Measurements from ENCODE around the gene SGCA.
A peak's percentile ranks its signal among the peaks of the same experiment; 100 is the strongest.

The SGCA gene

GRCh38 chr17:50208611-50209061 lies 42.8 kb downstream of the SGCA start:
- DNase-seq, result peak; percentile 11

DNA sequence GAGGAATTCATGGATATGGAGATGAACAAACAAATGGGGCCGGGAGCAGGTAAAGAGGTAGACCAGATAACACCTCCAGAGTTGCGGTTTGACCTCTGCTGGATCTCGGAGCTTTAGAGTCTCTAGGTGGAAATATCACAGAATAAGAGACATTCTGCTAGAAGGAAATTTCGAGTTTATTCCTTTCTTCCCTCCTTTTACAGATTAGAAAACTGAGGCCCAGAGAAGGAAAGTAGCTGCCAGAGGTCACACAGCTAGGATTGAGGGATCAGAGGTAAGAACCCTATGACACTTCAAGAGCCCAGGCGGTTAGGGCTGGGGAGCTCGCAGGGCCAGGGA lies 43.3 kb downstream of the SGCA start:
- DNase-seq, result no peak

DNA sequence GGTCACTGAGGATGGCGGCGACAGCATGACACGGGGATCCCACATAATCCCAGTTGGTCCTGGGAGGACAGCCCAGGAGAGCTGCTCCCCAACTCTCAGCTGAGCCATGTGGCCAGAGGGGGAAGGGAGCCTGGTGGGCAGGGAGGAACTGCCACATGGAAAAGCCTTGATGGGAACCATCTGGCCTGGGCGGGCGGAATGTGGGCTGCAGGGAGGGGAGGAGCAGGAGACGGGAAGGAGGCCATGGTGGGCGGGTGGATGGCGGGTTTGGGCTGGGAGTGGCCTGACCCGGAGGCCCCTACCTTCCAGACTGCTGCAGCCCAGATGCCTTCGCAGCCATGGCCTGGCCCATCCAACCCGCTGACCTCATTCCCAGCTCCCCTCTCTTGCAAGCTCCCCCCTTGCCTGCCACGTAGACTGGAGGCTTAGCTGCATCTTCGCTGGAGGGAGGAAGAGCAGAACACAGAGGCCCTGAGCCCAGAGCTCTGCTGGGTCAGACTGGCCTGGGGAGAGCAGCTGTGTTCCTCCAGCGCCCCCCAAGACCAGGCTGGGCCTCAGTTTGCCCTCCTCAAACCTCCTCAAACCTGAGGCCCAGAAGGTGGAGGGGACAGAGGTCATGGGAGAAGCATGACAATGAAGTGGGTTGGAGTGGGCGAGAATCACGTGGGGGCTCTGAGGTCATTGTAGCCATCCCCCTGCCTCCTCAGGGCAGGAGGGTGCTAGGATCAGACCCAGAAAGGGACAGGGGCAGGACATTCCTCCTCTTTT lies 43.9 kb downstream of the SGCA start:
- DNase-seq, result peak; percentile 76

DNA sequence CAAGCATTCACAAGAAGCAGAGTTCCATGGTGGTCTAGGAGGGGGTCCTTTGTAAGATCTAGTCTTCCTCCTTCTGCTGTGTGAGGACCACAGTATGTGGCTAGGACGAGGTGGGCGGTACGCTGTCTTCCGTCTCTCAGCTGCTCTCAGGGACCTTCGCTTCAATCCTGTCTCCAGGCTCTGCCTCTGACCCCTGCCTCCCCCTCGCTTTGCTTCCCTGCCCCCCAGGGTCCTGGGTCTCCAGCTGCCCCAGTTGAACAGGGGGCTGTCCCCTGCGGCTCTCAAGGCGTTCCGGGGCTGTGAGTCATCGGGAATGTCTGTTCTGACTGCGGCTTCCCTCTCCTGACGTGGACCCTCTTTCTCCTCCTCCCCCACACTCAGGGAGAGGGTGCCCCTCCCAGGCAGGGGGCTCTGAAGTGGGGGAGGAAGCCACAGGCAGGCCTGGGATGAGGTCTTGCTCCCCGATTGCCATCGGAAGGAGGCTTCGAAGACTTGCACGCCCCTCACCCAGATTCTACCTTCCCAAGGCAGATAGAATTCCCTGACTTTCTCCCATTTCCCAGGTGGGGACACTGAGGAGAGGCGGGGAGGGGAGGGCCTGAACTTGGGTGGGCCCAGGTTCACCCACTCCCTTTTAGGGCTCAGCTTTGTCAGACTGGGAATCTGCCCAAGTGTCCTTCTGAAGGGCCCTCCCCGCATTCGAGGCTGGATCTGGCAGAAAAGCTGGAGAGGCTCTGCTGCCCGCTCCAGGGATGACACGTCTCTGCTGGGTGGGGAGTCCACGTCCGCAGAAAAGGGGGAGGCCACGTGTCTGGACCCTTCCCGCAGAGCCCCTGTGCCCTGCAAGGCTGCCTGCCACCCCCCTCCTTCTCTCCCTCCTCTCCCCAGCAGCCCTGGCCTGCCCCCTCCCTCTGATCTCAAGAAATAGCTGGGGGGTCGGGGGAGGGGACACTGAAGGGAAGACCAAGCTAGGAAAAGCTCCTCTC lies 44.7 kb downstream of the SGCA start:
- peak; percentile 61 for DNase-seq

- DNase-seq, result peak; percentile 16
Observed at GRCh38 chr17:50211249-50212120, 45.7 kb downstream of the SGCA start.

- peak; percentile 28 for DNase-seq
Observed at GRCh38 chr17:50212121-50212843, 46.5 kb downstream of the SGCA start.

DNA sequence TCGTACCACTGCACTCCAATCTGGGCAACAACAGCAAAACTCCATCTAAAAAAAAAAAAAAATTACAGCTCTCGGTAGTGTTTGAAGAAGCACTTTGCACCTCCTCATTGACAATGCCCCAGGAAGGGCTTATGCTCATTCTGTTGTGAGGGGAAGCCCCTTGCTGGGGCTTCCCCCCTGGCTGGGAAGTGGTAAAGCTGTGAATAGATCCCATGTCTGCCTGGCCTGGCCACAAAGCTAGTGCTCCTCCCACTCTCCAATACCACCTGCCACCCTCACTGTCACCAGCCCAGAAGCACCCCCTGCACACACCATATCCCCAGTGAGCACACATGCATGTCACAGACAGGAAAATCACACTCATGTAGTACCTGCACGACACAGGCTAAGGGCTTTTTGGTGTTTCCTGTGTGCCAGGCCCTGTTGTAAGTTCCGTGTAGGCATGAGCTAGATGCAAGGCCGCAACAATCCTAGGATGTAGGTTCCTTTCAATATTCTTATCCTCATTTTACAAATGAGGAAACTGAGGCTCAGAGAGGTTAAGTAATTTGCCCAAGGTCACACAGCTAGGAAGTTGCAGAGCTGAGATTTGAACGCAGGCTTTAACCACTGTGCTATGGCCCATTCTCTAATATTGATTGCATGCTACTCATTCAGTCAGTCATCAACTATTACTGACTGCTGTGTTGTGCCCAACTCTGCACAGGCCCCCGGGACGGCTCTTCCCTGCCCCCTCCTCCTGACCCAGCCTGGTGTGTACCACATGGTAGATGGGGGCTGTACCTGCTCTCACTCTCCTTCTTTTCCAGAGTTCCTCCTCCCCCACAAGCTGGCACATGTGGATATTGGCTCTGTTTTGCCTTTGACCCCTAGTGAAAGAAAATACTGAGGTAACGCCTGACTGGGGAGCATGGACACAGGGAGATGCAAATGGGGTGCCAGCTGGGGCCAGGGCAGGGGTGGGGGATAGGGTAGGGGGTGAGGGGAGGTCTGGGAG lies 47.5 kb downstream of the SGCA start:
- peak; percentile 16 for DNase-seq

DNA sequence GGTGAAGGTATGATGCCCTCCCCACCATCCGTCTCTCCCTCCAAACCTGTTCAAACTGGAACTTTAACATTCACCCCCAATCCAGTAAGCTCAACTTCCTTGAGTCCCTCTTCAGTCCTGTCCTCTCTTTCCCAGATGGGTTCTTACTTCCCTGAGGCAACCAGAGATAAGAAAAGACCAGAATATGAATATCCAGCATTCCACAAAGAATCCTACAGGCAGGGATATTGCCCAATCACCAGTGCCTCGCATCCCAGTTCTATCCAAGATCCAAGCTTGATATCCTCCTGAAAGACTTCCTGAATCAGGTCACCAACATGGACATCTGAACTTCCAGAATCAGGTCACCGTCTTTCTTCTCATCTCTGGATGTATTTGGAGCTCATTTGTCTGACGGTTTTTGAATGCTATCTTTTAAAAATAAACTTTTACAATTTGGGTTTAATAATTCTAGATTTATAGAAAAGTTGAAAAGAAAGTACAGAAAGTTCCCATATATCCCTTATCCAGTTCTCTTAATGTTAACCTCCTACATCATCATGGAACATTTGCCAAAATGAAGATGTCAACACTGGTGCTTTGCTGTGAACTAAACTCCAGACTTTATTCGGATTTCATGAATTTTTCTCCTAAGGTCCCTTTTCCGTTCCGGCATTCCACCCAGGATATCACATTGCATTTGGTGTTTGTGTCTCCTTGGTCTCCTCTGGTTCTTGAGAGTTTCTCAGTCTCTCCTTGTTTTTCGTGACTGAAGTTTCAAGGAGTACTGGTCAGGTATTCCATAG lies 49.4 kb downstream of the SGCA start:
- DNase-seq, result peak; percentile 4

DNA sequence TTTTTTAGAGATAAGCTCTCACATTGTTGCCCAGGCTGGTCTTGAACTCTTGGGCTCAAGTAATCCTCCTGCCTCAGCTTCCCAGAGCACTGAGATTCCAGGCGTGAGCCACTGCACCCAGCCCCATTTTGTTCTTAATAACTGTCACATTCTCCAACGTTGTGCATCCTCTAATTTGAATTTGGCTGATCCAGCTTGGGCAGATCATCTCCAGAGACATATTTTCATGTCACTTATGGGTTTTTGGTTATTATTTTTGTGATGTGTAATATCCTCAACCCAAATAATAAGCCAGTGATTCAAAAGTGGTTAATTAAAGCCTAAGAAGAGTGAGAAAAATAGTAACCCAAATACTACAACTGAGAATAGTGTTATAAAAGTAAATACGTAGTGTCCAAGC lies 51.8 kb downstream of the SGCA start:
- DNase-seq, result no peak

GRCh38 chr17:50218071-50218759 lies 52.4 kb downstream of the SGCA start:
- DNase-seq, result peak; percentile 12

GRCh38 chr17:50218771-50219315 lies 53.0 kb downstream of the SGCA start:
- peak; percentile 5 for DNase-seq

GRCh38 chr17:50219342-50219741 lies 53.5 kb downstream of the SGCA start:
- DNase-seq, result no peak

- DNase-seq, result no peak
Observed at GRCh38 chr17:50219939-50220465, 54.2 kb downstream of the SGCA start.

GRCh38 chr17:50220811-50221210 lies 55.0 kb downstream of the SGCA start:
- DNase-seq, result no peak

DNA sequence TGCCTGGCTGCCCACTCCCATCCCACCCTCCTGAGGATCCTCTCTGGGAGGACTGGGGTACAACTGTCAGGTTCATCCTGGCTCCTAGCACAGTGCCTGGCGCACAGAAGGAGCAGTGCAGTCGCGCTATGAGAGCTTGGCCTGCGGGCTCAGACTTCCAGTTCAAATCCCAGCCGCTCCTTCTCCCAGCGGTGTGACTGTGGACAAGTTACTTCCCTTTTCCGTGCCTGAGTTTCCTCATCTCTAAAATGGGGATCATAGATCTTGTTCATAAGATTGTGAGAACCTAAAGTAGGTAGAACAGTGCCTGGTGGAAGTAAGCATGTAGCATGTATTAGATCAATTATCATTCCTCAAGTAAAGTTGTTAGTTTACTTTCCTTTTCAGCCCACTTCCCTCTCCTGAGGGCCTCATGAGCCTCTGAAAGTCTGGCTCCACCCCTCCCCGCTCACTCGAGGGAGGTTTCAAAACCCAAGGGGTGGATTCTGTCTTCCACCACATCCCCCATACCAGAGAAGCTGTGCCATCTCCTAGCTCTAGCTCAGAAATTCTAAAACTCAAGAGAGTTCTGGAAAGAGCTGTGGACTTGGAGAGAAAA lies 55.6 kb downstream of the SGCA start:
- DNase-seq, result peak; percentile 4

DNA sequence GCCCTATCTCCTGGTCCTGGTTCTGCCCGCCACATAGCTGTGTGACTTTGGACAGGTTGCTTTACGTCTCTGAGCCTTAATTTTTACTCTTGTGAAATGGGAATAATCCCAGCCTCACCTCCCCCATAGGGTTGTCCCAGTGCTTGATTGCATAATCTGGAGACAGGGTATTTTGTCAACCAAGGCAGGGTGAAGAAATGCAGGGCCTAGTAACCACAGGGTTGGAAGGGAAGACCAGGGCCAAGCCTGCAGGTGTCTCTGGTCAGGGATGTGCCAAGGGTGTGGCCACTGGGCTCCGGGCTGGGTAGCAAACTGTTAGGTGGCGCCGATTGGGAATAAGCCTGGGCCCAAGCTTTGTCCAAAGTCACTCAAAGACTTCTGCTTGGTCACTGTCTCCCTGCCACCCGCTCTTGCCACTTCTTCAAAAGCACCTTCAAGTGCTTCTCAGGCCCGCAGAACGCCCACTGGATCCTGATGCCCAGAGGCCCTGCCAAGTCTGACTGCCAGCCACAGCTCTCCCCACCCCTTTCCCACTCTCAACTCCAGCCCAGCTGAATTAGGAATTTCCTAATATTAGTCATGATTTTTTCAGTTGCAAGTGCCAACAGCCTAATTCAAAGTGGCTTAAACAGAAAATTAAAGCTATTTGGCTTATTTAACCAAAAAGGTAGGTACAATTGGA lies 56.2 kb downstream of the SGCA start:
- DNase-seq, result no peak

- DNase-seq, result no peak
Observed at GRCh38 chr17:50222922-50223321, 57.1 kb downstream of the SGCA start.
